Left ventricle myocardium inferior (tissue), 1 donor: ENCODE data around the gene LRG1. TPM values are rescaled to one million over a fixed set of nuclear protein-coding genes. Genes with fewer than 3 reads are reported as not detected.

ENCODE experiments used
- DNase-seq: peaks from one replicate; pipeline ENCODE4 v3.0.0-alpha.2; 2020
- H3K27ac ChIP-seq: fragments of 200-600 bp; replicated peaks from 2 replicates; pipeline ENCODE4 v1.8.0; 2021
- H3K27me3 ChIP-seq: fragments of 200-600 bp; 2 replicates; pipeline ENCODE4 v1.8.0; 2021; ENCODE audit warnings: low read depth
- H3K36me3 ChIP-seq: fragments of 200-600 bp; 2 replicates; pipeline ENCODE4 v1.8.0; 2021
- H3K4me1 ChIP-seq: fragments of 200-600 bp; 2 replicates; pipeline ENCODE4 v1.8.0; 2021
- H3K4me3 ChIP-seq: fragments of 200-600 bp; 2 replicates; pipeline ENCODE4 v1.8.0; 2021; ENCODE audit warnings: mild to moderate bottlenecking, moderate library complexity
- H3K9me3 ChIP-seq: fragments of 200-600 bp; replicated peaks from 2 replicates; pipeline ENCODE4 v1.8.0; 2021
- intact Hi-C: fragments of 100-400 bp; cut with micrococcal nuclease; formaldehyde crosslinking; loops from one replicate; pipeline ENCODE4 v1.11.0; 2022
- total RNA-seq: library from RNA; stranded (reverse); fragmentation: NEBNext Ultra II Directional; extraction: Animal tissue kit (Norgen Biotek cat#: 25700); gene quantifications from one replicate; pipeline ENCODE4 v1.2.1, GENCODE V29; 2021
- TF ChIP-seq, protein P1 (sequence below): fragments of 200-600 bp; IDR thresholded peaks from 2 replicates; pipeline ENCODE4 v1.8.0; 2021; ENCODE audit warnings: antibody characterized with exemption, mild to moderate bottlenecking, borderline replicate concordance
- donor health status: DM: no; HTN: yes; CAD: no; lungs with severe emphysema.

Gene LRG1
- total RNA-seq, 1 donor from 2014 or later, result 0.41 TPM

DNA sequence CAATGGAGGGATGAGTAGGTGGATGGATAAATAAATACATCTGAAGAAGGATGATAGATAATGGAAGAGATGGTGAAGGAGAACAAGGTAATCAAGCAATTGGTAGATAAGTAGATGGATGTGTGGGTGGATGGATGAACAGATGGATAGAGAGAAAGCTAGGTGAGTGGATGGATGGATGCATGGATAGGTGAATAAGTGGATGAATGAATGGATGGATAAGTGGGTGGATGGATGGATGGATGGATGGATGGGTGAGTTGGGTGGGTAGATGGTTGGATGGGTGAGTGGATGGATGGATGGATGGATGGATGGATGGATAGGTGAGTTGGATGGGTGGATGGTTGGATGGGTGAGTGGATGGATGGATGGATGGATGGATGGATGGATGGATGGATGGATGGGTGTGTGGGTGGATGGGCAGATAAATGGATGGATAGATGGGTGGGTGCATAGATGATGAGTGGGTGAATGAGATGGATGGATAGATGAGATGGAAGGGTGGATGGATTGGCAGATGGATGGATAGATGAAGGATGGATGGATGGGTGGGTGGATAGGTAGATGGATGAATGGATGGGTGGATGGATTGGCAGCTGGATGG lies 13.4 kb upstream of the LRG1 start:
- H3K4me1 ChIP-seq, result peaks cover 15% of the 10 kb centered on the region
- no peaks in the 10 kb centered on the region for H3K9me3 ChIP-seq
- TF ChIP-seq, protein P1, sequence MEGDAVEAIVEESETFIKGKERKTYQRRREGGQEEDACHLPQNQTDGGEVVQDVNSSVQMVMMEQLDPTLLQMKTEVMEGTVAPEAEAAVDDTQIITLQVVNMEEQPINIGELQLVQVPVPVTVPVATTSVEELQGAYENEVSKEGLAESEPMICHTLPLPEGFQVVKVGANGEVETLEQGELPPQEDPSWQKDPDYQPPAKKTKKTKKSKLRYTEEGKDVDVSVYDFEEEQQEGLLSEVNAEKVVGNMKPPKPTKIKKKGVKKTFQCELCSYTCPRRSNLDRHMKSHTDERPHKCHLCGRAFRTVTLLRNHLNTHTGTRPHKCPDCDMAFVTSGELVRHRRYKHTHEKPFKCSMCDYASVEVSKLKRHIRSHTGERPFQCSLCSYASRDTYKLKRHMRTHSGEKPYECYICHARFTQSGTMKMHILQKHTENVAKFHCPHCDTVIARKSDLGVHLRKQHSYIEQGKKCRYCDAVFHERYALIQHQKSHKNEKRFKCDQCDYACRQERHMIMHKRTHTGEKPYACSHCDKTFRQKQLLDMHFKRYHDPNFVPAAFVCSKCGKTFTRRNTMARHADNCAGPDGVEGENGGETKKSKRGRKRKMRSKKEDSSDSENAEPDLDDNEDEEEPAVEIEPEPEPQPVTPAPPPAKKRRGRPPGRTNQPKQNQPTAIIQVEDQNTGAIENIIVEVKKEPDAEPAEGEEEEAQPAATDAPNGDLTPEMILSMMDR, result no peak
- no peak overlapping the region for H3K4me3 ChIP-seq
- H3K27ac ChIP-seq, result no peak overlapping the region
- H3K36me3 ChIP-seq, result peaks cover 47% of the 10 kb centered on the region
- intact Hi-C loops, result loop anchor here (2.0 kb wide), 1 partner anchor 24 kb away; no protein-coding TSS in a partner anchor
- DNase-seq, result no peak
- H3K27me3 ChIP-seq, result peaks cover 4% of the 10 kb centered on the region

DNA sequence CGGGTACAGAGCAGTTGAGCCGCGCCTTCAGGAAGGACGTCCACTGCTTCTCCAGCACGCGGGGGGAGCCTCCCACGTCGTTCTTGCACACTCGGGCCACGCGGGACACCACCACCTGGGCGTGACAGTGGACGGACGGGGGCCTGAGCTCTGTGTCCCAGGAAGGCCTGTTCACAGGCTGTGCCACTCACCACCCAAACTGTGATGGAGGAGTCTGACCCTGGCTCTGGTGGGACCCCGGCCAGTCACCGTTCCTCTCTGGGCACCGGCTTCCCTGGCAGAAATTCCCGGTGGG lies 12.6 kb upstream of the LRG1 start:
- no peak for DNase-seq
- no peaks in the 10 kb centered on the region for H3K9me3 ChIP-seq
- TF ChIP-seq, protein P1, result no peak
- intact Hi-C loops, result loop anchor here (2.0 kb wide), 1 partner anchor 24 kb away; no protein-coding TSS in a partner anchor
- no peak overlapping the region for H3K27ac ChIP-seq
- H3K4me3 ChIP-seq, result no peak overlapping the region
- no peaks in the 10 kb centered on the region for H3K27me3 ChIP-seq
- H3K4me1 ChIP-seq, result peaks cover 8% of the 10 kb centered on the region
- peaks cover 52% of the 10 kb centered on the region for H3K36me3 ChIP-seq

DNA sequence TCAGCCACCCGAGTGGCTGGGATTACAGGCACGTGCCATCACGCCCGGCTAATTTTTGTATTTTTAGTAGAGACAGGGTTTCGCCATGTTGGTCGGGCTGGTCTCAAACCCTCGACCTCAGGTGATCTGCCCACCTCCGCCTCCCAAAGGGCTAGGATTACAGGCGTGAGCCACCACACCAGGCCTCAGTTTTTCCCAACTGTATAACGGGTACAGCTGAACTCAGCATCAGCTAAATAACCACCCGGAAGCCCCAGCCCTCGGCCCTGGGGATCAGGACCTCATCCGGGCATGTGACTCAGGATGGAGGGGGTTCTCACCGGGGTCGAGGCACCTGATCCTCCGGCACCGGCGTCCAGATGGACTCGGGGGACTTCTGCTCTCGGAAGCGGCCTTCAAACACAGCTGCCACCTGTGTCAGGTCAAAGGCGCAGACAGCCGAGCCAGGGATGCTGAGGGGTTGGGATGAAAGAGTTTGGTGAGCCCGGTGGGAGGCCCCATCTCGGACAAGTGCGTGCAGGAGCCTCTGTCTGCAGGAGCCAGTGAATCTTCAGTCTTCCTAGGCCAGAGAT lies 10.7 kb upstream of the LRG1 start:
- H3K36me3 ChIP-seq, result peaks cover 46% of the 10 kb centered on the region
- H3K27me3 ChIP-seq, result no peaks in the 10 kb centered on the region
- intact Hi-C loops, result no loop called here
- no peaks in the 10 kb centered on the region for H3K9me3 ChIP-seq
- H3K4me1 ChIP-seq, result no peaks in the 10 kb centered on the region
- TF ChIP-seq, protein P1, result no peak
- H3K4me3 ChIP-seq, result no peak overlapping the region
- DNase-seq, result no peak
- H3K27ac ChIP-seq, result no peak overlapping the region

DNA sequence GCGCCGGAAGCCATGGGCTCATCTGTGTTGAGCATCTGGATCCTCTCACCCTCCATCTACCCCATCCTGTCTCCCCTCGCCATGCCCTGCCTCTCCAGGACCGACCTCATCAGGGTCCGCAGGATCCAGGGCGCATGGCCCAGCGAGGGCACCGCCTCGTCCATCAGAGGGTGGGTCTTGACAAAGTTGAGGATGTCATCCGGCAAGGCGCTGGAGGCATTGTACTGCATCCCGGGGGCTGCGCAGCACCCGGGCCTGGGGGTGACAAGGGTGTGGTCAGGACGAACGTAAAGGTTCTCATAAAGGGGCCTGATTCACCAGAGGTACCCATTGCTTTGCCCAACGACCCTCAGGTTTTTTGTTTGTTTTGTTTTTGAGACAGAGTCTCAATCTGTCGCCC lies 10.2 kb upstream of the LRG1 start:
- H3K27ac ChIP-seq, result no peak overlapping the region
- H3K4me3 ChIP-seq, result no peak overlapping the region
- TF ChIP-seq, protein P1, result no peak
- no peaks in the 10 kb centered on the region for H3K9me3 ChIP-seq
- no peaks in the 10 kb centered on the region for H3K4me1 ChIP-seq
- H3K36me3 ChIP-seq, result peaks cover 46% of the 10 kb centered on the region
- no peaks in the 10 kb centered on the region for H3K27me3 ChIP-seq
- intact Hi-C loops, result no loop called here
- DNase-seq, result no peak

DNA sequence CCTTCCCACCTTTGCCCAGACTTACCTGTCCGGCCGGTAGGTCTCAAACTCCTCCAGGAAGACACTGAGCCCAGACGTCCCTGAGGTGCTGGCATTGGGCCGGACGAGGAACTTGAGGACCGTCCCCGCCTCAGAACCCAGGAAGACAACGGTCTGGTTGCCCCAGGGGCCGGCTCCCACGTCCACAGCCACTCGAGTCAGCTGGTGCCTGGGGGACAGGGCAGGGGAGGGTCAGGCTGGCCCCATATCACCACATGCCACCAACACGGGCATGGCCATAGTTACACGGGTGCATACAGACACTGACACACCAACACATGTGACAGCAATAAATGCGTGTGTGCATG lies 8.4 kb upstream of the LRG1 start:
- Histone ChIP-seq H3K4me3 (no peak overlapping the region), H3K4me1 (no peaks in the 10 kb centered on the region), H3K9me3 (no peaks in the 10 kb centered on the region), H3K36me3 (peaks cover 35% of the 10 kb centered on the region), H3K27me3 (no peaks in the 10 kb centered on the region), H3K27ac (no peak overlapping the region)
- no peak for DNase-seq
- TF ChIP-seq, protein P1, result no peak
- intact Hi-C loops, result no loop called here
